ENCODE data around the gene HELZ2. TPM values are rescaled to one million over a fixed set of nuclear protein-coding genes. Genes with fewer than 3 reads are reported as not detected.

HELZ2 gene
- total RNA-seq, 2 experiments from 2014 or later: 118 to 128 TPM

- ATAC-seq (ENCODE audit: low read depth) (no peak), DNase-seq (no peak)
- peaks cover 8% of the 10 kb centered on the region for H3K36me3 Mint-ChIP-seq
- H3K4me1 Mint-ChIP-seq: peaks cover 13% of the 10 kb centered on the region
- peak overlapping the region; percentile 44 for H3K4me3 Mint-ChIP-seq
- H3K27ac Mint-ChIP-seq: peak overlapping the region; percentile 58
- no peaks in the 10 kb centered on the region for H3K9me3 Mint-ChIP-seq
- no peaks in the 10 kb centered on the region for H3K27me3 Mint-ChIP-seq
- POLR2A ChIA-PET: interaction anchor here (1.0 to 5.2 kb wide), 6 partner anchors 9 to 58 kb away, joined by 3 to 31 read pairs (median 5); partner anchors contain the start of genes FNDC11, GMEB2, PPDPF and PTK6
Measured at GRCh38 chr20:63568986-63569949, 4.8 kb downstream of the HELZ2 start.

- ATAC-seq (ENCODE audit: low read depth) (peak; percentile 18), DNase-seq (no peak)
- peaks cover 13% of the 10 kb centered on the region for H3K4me1 Mint-ChIP-seq
Measured at GRCh38 chr20:63568170-63568981, 5.7 kb downstream of the HELZ2 start.

DNA sequence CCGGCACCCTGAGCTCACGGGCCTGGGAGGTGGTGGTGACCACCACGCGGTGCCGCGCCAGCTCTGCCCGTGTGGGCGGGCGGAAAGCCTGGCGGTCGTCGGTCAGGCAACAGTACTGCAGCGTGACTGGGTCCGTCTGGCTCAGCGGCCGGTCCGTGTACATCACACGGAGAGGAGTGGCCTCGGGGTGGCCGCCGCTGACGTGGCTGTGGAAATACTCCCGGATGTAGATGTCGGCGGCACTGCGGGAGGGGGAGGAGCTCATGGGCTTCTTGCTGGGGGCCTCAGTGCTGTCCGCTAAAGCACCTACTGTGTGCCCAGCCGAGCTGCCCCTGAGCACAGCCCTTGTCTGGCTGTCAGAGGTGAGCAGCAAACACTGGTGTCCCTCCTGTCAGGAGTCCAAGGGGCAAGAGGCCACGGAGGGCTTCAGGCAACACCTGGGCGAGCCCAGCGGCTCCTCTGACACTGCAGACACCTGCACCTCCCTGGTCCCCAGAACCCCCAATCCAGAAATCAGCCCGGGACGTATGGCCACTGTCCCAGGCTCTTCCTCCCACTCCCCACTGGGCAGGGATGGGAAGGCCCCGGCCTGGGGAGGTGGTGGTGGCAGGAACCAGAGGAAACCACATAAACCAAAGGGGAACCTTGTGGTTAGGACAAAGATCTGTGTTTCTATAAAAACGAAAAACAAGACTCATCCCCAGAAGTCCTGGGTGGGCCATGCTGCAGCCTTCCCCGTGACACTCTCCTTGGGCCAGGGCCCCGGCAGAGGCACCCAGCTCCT lies 6.5 kb downstream of the HELZ2 start:
- POLR2A ChIA-PET: interaction anchor here (1.0 to 5.2 kb wide), 11 partner anchors 11 to 140 kb away, joined by 3 to 31 read pairs (median 5); partner anchors contain the start of genes ARFRP1, FNDC11, GMEB2 and PPDPF
- peak; percentile 65 for ATAC-seq (ENCODE audit: low read depth)

More at GRCh38 chr20:63568170-63568981, 5.7 kb downstream of the HELZ2 start:
- Mint-ChIP-seq H3K27me3 (no peaks in the 10 kb centered on the region), H3K27ac (peak overlapping the region; percentile 78), H3K36me3 (peaks cover 7% of the 10 kb centered on the region), H3K9me3 (no peaks in the 10 kb centered on the region), H3K4me3 (peak overlapping the region; percentile 64)
- POLR2A ChIA-PET: interaction anchor here (1.0 to 5.2 kb wide), 8 partner anchors 10 to 90 kb away, joined by 3 to 31 read pairs (median 5); partner anchors contain the start of genes FNDC11, GMEB2, PPDPF and PTK6

DNA sequence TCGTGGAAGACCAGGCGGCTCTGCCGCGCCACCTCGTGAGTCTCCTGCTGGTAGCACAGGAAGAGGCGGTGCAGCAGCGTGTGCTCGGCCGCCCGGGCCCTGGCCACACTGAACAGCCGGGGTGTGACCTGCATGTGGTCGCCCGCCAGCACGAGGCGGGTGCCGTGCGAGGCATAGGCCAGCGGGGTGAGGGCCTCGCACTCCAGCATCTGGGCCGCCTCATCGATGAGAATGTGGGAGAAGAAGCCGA lies 7.0 kb downstream of the HELZ2 start:
- peak overlapping the region; percentile 38 for H3K27ac Mint-ChIP-seq
- peaks cover 13% of the 10 kb centered on the region for H3K4me1 Mint-ChIP-seq
- no peaks in the 10 kb centered on the region for H3K9me3 Mint-ChIP-seq
- POLR2A ChIA-PET: interaction anchor here (1.0 to 5.2 kb wide), 6 partner anchors 11 to 141 kb away, joined by 3 to 31 read pairs (median 4); partner anchors contain the start of genes ARFRP1, FNDC11, RTEL1 and ZGPAT
- no peak overlapping the region for H3K4me3 Mint-ChIP-seq
- ATAC-seq (ENCODE audit: low read depth) (no peak), DNase-seq (no peak)
- peaks cover 7% of the 10 kb centered on the region for H3K36me3 Mint-ChIP-seq
- H3K27me3 Mint-ChIP-seq: no peaks in the 10 kb centered on the region

More for the DNA sequence above, 6.5 kb downstream of the HELZ2 start:
- H3K27ac Mint-ChIP-seq: peak overlapping the region; percentile 78
- no peaks in the 10 kb centered on the region for H3K27me3 Mint-ChIP-seq
- H3K4me1 Mint-ChIP-seq: peaks cover 13% of the 10 kb centered on the region
- peak overlapping the region; percentile 64 for H3K4me3 Mint-ChIP-seq
- no peaks in the 10 kb centered on the region for H3K9me3 Mint-ChIP-seq
- DNase-seq: peak; percentile 74
- H3K36me3 Mint-ChIP-seq: peaks cover 7% of the 10 kb centered on the region

DNA sequence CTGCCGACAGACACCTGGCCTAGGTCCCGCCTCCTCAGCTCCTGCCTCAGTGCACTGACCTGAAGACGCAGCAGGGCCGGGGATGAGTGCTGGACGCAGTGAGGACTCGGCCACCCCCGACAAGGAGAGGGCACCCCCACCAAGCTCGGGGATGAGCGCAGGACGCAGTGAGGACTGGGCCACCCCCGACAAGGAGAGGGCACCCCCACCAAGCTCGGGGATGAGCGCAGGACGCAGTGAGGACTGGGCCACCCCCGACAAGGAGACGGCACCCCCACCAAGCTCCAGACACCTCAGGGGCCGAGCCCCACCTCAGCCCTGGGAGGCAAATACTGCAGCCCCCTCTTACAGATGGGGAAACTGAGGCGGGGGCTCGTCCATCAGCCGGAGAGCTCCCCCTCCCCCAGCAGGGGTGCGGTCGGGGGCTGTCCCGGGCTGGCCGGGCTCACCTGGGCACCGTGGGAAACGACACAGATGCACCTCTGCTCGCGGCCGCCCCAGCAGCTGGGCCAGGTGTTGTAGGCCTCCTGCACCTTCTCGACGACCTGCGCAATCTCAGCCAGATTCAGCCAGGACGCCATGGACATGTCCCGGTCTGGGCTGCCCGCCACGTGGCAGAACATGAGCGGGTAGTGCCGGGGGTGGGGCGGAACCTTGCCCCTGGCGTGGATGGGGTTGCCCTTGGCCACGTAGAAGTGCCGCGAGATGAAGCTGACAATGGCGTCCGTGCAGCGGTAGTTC lies 7.5 kb downstream of the HELZ2 start:
- H3K4me1 Mint-ChIP-seq: peaks cover 13% of the 10 kb centered on the region
- no peaks in the 10 kb centered on the region for H3K9me3 Mint-ChIP-seq
- ATAC-seq (ENCODE audit: low read depth): no peak
- H3K27ac Mint-ChIP-seq: peak overlapping the region; percentile 38
- H3K27me3 Mint-ChIP-seq: no peaks in the 10 kb centered on the region
- peaks cover 7% of the 10 kb centered on the region for H3K36me3 Mint-ChIP-seq
- H3K4me3 Mint-ChIP-seq: no peak overlapping the region
- POLR2A ChIA-PET: interaction anchor here (1.2 to 5.2 kb wide), 4 partner anchors 7 to 68 kb away, joined by 3 to 31 read pairs (median 7); partner anchors contain the start of genes FNDC11 and HELZ2
- no peak for DNase-seq

DNA sequence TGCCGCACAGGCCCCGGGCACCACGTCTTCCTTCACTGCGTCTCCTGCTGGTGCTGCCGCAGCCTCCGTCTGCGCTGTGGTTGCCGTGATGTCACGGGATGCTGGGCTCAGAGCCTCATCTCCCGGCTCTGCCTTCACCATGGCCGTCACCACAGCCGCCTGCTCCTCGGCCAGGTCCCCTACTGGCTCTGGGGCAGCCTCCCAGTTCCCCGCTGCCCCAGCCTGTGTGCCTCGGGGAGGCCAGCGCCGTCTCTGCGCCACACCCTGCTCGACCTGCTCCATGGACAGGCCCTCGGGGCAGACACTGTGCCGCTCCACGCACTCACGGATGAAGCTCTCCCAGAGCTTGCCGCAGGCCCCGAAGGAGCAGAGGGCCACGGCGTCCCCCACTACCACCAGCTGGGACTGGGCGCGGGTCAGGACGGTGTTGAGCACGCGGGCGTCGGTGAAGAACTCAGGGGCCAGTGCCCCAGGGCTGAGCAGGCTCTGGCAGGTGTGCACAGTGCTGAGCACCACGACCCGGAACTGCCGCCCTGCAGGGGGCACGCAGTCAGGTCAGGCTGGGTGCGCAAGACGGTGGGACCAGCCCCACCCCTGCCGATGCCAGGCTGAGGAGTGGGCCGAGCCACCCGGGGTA lies 8.2 kb downstream of the HELZ2 start:
- Mint-ChIP-seq H3K4me1 (peaks cover 13% of the 10 kb centered on the region), H3K27me3 (no peaks in the 10 kb centered on the region), H3K36me3 (peaks cover 9% of the 10 kb centered on the region), H3K27ac (no peak overlapping the region), H3K9me3 (no peaks in the 10 kb centered on the region), H3K4me3 (no peak overlapping the region)
- no peak for ATAC-seq (ENCODE audit: low read depth)
- POLR2A ChIA-PET: interaction anchor here (1.5 to 5.2 kb wide), 3 partner anchors 8 to 13 kb away, joined by 3 to 31 read pairs (median 11); partner anchors contain the start of genes FNDC11 and HELZ2
- DNase-seq: no peak

GRCh38 chr20:63565021-63565698 lies 8.9 kb downstream of the HELZ2 start:
- Mint-ChIP-seq H3K27me3 (no peaks in the 10 kb centered on the region), H3K36me3 (peaks cover 12% of the 10 kb centered on the region), H3K27ac (no peak overlapping the region), H3K4me1 (peaks cover 13% of the 10 kb centered on the region), H3K4me3 (no peak overlapping the region), H3K9me3 (no peaks in the 10 kb centered on the region)
- ATAC-seq (ENCODE audit: low read depth) (no peak), DNase-seq (no peak)
- POLR2A ChIA-PET: interaction anchor here (1.5 to 5.2 kb wide), 2 partner anchors 9 kb away, joined by 3 to 31 read pairs; partner anchors contain the start of genes FNDC11 and HELZ2

GRCh38 chr20:63564036-63564810 lies 9.8 kb downstream of the HELZ2 start:
- Mint-ChIP-seq H3K27ac (no peak overlapping the region), H3K9me3 (no peaks in the 10 kb centered on the region), H3K4me3 (no peak overlapping the region), H3K4me1 (peaks cover 13% of the 10 kb centered on the region), H3K36me3 (peaks cover 12% of the 10 kb centered on the region), H3K27me3 (no peaks in the 10 kb centered on the region)
- DNase-seq (no peak), ATAC-seq (ENCODE audit: low read depth) (no peak)
- POLR2A ChIA-PET: interaction anchor here (5.2 kb wide), 1 partner anchor 8 kb away, joined by 31 read pairs; the partner anchor contains the start of gene FNDC11

DNA sequence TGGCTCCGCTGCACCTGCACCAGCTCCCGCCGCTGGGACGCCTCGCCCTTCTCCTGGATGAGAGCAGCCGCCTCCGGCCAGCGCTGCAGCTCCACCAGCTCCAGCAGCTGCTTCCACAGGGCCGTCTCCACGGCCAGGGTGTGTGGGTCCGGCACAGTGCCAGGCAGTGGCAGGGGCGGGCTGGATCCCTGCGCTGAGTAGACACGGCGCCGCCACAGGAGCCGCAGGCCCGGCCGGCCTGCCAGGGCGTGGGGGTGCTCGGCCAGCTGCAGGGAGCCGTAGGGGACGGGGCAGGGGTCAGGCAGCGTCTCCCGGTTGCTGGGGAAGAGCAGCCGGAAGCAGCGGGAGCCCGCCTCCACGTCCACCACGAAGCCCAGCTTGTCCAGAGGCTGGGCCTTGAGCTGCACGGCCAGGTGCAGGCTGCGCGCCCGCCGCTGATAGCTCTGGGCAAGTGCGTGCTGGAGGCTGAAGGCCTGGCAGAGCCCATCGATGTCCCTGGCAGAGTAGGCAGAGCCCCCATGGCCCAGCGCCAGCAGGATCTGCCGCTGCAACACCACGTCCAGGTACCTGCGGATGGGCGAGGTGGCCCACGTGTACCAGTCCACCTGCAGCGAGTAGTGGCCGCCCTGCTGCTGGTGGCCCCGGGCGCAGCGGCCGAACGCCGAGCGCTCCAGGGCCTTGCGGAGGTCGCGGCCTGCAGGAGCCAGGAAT lies 10.7 kb downstream of the HELZ2 start:
- no peak for DNase-seq
- Mint-ChIP-seq H3K27me3 (no peaks in the 10 kb centered on the region), H3K36me3 (peaks cover 14% of the 10 kb centered on the region), H3K9me3 (no peaks in the 10 kb centered on the region), H3K27ac (no peak overlapping the region), H3K4me1 (peaks cover 11% of the 10 kb centered on the region), H3K4me3 (no peak overlapping the region)
- POLR2A ChIA-PET: no interaction called here
- ATAC-seq (ENCODE audit: low read depth): no peak

- POLR2A ChIA-PET: no interaction called here
- H3K9me3 Mint-ChIP-seq: no peaks in the 10 kb centered on the region
- DNase-seq: no peak
- peaks cover 11% of the 10 kb centered on the region for H3K36me3 Mint-ChIP-seq
- no peak for ATAC-seq (ENCODE audit: low read depth)
- no peak overlapping the region for H3K27ac Mint-ChIP-seq
- H3K4me3 Mint-ChIP-seq: no peak overlapping the region
- H3K27me3 Mint-ChIP-seq: no peaks in the 10 kb centered on the region
- H3K4me1 Mint-ChIP-seq: peaks cover 5% of the 10 kb centered on the region
Measured at GRCh38 chr20:63562461-63563224, 11.4 kb downstream of the HELZ2 start.
